ENCODE results near the gene OMA1. TPM values are rescaled to one million over a fixed set of nuclear protein-coding genes. Genes with fewer than 3 reads are reported as not detected.

OMA1 gene
- total RNA-seq, 1 experiment from 2014 or later: 21.9 TPM

DNA sequence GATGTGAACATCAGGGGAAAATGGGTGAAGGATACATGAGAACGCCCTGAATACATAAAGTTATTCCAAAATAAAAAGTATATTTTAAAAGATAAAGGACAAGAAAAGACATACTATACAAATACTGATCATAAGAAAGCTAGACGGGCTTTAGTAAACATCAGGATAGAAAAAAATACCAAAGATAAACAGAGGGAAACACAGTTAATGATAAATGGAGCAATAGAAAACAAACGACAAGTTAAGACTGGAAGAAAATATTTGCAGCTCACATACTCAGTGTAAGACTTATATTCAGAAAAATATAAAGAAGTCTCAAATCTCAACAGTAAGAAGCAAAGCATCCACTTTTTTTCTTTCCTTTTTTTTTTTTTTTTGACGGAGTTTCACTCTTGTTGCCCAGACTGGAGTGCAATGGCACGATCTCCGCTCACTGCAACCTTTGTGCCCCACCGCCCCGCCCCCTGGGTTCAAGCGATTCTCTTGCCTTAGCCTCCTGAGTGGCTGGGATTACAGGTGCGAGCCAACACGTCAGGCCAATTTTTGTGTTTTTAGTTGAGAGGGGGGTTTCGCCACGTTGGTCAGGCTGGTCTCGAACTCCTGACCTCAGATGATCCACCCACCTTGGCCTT is 94.8 kb downstream of the OMA1 start:
- TF ChIP-seq, protein P1, sequence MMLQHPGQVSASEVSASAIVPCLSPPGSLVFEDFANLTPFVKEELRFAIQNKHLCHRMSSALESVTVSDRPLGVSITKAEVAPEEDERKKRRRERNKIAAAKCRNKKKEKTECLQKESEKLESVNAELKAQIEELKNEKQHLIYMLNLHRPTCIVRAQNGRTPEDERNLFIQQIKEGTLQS (IDR thresholded peaks at IDR 0.05): no peak
- TF ChIP-seq, protein P2, sequence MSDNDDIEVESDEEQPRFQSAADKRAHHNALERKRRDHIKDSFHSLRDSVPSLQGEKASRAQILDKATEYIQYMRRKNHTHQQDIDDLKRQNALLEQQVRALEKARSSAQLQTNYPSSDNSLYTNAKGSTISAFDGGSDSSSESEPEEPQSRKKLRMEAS (IDR thresholded peaks at IDR 0.05): no peak
- TF ChIP-seq CEBPB (IDR thresholded peaks at IDR 0.05; ENCODE audit: low read depth) (no peak), ZNF274 (IDR thresholded peaks at IDR 0.05; ENCODE audit: low read depth, low read length) (no peak), SRF (IDR thresholded peaks at IDR 0.05; ENCODE audit: low read depth) (no peak)
- H2AFZ ChIP-seq (ENCODE audit: low read depth, low read length, poor library complexity, severe bottlenecking): no peak overlapping the region
- H3K79me2 ChIP-seq (ENCODE audit: insufficient read depth, low read length): no peaks in the 10 kb centered on the region
- no peak overlapping the region for H3K4me3 ChIP-seq (replicated peaks in 1 of 2; ENCODE audit: low read depth in 1 of 2, low read length in 2 of 2)
- no peaks in the 10 kb centered on the region for H3K9me2 ChIP-seq (ENCODE audit: insufficient read depth)
- peaks cover 56% of the 10 kb centered on the region for H3K27me3 ChIP-seq (ENCODE audit: insufficient read depth, low read length)
- CTCF ChIA-PET: no interaction called here
- no peak overlapping the region for H3K4me2 ChIP-seq (ENCODE audit: low read length)
- no peaks in the 10 kb centered on the region for H3K36me3 ChIP-seq (ENCODE audit: control insufficient read depth in 1 of 2, insufficient read depth in 2 of 2, low read length in 2 of 2)
- POLR2A ChIA-PET: no interaction called here
- intact Hi-C loops (cut with micrococcal nuclease): no loop called here
- no peaks in the 10 kb centered on the region for H3K4me1 ChIP-seq (ENCODE audit: control insufficient read depth in 1 of 2, insufficient read depth in 2 of 2, low read length in 2 of 2)
- no peak overlapping the region for H3K27ac ChIP-seq (ENCODE audit: low read depth, low read length)
- ATAC-seq (no peak), DNase-seq (ENCODE audit: low read depth, low spot score) (no peak)
- H3K9me3 ChIP-seq (ENCODE audit: control insufficient read depth in 1 of 2, insufficient read depth in 1 of 2, low read depth in 1 of 2, low read length in 2 of 2): no peaks in the 10 kb centered on the region
- no peaks in the 10 kb centered on the region for H4K20me1 ChIP-seq (ENCODE audit: insufficient read depth)
- BruUV-seq (replicated peaks): no TSS peak
- H3K9ac ChIP-seq (ENCODE audit: low read length): no peak overlapping the region
- RAD21 ChIA-PET (ENCODE audit: low non-redundant PET in 1 of 2, low total read pairs in 2 of 2, uncharacterized antibody in 2 of 2, unreplicated experiment in 2 of 2): no interaction called here

DNA sequence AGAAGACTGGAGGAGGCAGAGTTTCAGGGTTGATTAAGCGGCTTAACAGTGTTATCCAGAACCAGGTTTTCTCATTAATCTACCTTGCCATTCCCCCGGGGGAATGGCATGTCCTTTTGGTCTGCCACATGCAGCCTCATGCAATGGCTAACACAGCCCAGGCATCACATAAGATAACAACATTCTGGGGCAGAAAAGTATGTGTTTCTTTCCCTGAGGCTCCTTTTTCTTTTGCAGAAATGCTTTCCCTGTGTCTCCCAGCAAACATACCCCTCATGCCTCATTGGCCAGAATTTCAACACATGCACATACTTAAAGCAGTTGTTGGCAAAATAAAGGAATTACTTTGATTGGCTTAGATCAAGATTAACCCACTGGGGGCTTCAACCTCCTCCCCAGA is 98.6 kb downstream of the OMA1 start:
- RAD21 ChIA-PET (ENCODE audit: low non-redundant PET in 1 of 2, low total read pairs in 2 of 2, uncharacterized antibody in 2 of 2, unreplicated experiment in 2 of 2): no interaction called here
- intact Hi-C loops (cut with micrococcal nuclease): no loop called here
- H3K9me2 ChIP-seq (ENCODE audit: insufficient read depth): no peaks in the 10 kb centered on the region
- no TSS peak for BruUV-seq (replicated peaks)
- H3K4me2 ChIP-seq (ENCODE audit: low read length): no peak overlapping the region
- H3K9me3 ChIP-seq (ENCODE audit: control insufficient read depth in 1 of 2, insufficient read depth in 1 of 2, low read depth in 1 of 2, low read length in 2 of 2): no peaks in the 10 kb centered on the region
- TF ChIP-seq, protein P2 (IDR thresholded peaks at IDR 0.05): no peak
- TF ChIP-seq POLR2A (IDR thresholded peaks at IDR 0.05; ENCODE audit: borderline replicate concordance, extremely low read depth, insufficient read depth, insufficient read length): no peak
- TF ChIP-seq, protein P3, sequence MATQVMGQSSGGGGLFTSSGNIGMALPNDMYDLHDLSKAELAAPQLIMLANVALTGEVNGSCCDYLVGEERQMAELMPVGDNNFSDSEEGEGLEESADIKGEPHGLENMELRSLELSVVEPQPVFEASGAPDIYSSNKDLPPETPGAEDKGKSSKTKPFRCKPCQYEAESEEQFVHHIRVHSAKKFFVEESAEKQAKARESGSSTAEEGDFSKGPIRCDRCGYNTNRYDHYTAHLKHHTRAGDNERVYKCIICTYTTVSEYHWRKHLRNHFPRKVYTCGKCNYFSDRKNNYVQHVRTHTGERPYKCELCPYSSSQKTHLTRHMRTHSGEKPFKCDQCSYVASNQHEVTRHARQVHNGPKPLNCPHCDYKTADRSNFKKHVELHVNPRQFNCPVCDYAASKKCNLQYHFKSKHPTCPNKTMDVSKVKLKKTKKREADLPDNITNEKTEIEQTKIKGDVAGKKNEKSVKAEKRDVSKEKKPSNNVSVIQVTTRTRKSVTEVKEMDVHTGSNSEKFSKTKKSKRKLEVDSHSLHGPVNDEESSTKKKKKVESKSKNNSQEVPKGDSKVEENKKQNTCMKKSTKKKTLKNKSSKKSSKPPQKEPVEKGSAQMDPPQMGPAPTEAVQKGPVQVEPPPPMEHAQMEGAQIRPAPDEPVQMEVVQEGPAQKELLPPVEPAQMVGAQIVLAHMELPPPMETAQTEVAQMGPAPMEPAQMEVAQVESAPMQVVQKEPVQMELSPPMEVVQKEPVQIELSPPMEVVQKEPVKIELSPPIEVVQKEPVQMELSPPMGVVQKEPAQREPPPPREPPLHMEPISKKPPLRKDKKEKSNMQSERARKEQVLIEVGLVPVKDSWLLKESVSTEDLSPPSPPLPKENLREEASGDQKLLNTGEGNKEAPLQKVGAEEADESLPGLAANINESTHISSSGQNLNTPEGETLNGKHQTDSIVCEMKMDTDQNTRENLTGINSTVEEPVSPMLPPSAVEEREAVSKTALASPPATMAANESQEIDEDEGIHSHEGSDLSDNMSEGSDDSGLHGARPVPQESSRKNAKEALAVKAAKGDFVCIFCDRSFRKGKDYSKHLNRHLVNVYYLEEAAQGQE (IDR thresholded peaks at IDR 0.05; ENCODE audit: low read depth): no peak
- no peak for TF ChIP-seq SIN3A (IDR thresholded peaks at IDR 0.05; ENCODE audit: low read depth)
- TF ChIP-seq EZH2 (IDR thresholded peaks at IDR 0.05): no peak
- POLR2A ChIA-PET: no interaction called here
- ATAC-seq (no peak), DNase-seq (ENCODE audit: low read depth, low spot score) (no peak)
- no peak overlapping the region for H3K27ac ChIP-seq (ENCODE audit: low read depth, low read length)
- no peaks in the 10 kb centered on the region for H3K36me3 ChIP-seq (ENCODE audit: control insufficient read depth in 1 of 2, insufficient read depth in 2 of 2, low read length in 2 of 2)
- H3K4me1 ChIP-seq (ENCODE audit: control insufficient read depth in 1 of 2, insufficient read depth in 2 of 2, low read length in 2 of 2): no peaks in the 10 kb centered on the region
- H4K20me1 ChIP-seq (ENCODE audit: insufficient read depth): no peaks in the 10 kb centered on the region
- no peaks in the 10 kb centered on the region for H3K79me2 ChIP-seq (ENCODE audit: insufficient read depth, low read length)
- peaks cover 46% of the 10 kb centered on the region for H3K27me3 ChIP-seq (ENCODE audit: insufficient read depth, low read length)
- CTCF ChIA-PET: no interaction called here
- H3K9ac ChIP-seq (ENCODE audit: low read length): no peak overlapping the region
- H3K4me3 ChIP-seq (replicated peaks in 1 of 2; ENCODE audit: low read depth in 1 of 2, low read length in 2 of 2): no peak overlapping the region
- no peak overlapping the region for H2AFZ ChIP-seq (ENCODE audit: low read depth, low read length, poor library complexity, severe bottlenecking)

Data from HCT116 (cell line).